ENCODE measurements around the gene KPNA2.
"Not testable (repeated sequence)": the region's sequence is repeated elsewhere in the genome, so short reads cannot be mapped to it uniquely, and the experiment has no call there.

KPNA2 gene

GRCh38 chr17:68051321-68052312 is 16.1 kb downstream of the KPNA2 start:
- not testable (repeated sequence) for DNase-seq (ENCODE audit: low read depth in 1 of 2, low spot score in 1 of 2); H3K27me3 ChIP-seq (ENCODE audit: insufficient read depth, poor library complexity, severe bottlenecking); H3K27ac ChIP-seq (replicated peaks); H3K4me3 ChIP-seq (replicated peaks; ENCODE audit: insufficient read depth, low read length)

- TF ChIP-seq POLR2AphosphoS5 (IDR thresholded peaks at IDR 0.05; ENCODE audit: low read depth) (no peak), CTCF (IDR thresholded peaks at IDR 0.05; ENCODE audit: insufficient read depth, low read length) (no peak), SPI1 (IDR thresholded peaks at IDR 0.05; ENCODE audit: borderline replicate concordance, low read depth) (no peak), REST (IDR thresholded peaks at IDR 0.05; ENCODE audit: insufficient replicate concordance, low read depth) (no peak), GABPA (IDR thresholded peaks at IDR 0.05; ENCODE audit: low read depth) (no peak)
- H3K27me3 ChIP-seq (ENCODE audit: insufficient read depth, poor library complexity, severe bottlenecking) = no peaks in the 10 kb centered on the region
- no peak overlapping the region for H3K4me3 ChIP-seq (replicated peaks; ENCODE audit: insufficient read depth, low read length)
- no peak overlapping the region for H3K27ac ChIP-seq (replicated peaks)
- DNase-seq (ENCODE audit: low read depth in 1 of 2, low spot score in 1 of 2) = no peak
Observed at GRCh38 chr17:68052810-68053209, 17.3 kb downstream of the KPNA2 start.

- no peak overlapping the region for H3K4me3 ChIP-seq (replicated peaks; ENCODE audit: insufficient read depth, low read length)
- TF ChIP-seq REST (IDR thresholded peaks at IDR 0.05; ENCODE audit: insufficient replicate concordance, low read depth) = no peak
- TF ChIP-seq SPI1 (IDR thresholded peaks at IDR 0.05; ENCODE audit: borderline replicate concordance, low read depth) = no peak
- no peak for TF ChIP-seq GABPA (IDR thresholded peaks at IDR 0.05; ENCODE audit: low read depth)
- no peak for TF ChIP-seq POLR2AphosphoS5 (IDR thresholded peaks at IDR 0.05; ENCODE audit: low read depth)
- no peak for TF ChIP-seq CTCF (IDR thresholded peaks at IDR 0.05; ENCODE audit: insufficient read depth, low read length)
- DNase-seq (ENCODE audit: low read depth in 1 of 2, low spot score in 1 of 2) = no peak
- H3K27ac ChIP-seq (replicated peaks) = no peak overlapping the region
- H3K27me3 ChIP-seq (ENCODE audit: insufficient read depth, poor library complexity, severe bottlenecking) = no peaks in the 10 kb centered on the region
Observed at GRCh38 chr17:68053231-68054013, 17.9 kb downstream of the KPNA2 start.

GRCh38 chr17:68054296-68054900 is 18.9 kb downstream of the KPNA2 start:
- no peak for TF ChIP-seq CTCF (IDR thresholded peaks at IDR 0.05; ENCODE audit: insufficient read depth, low read length)
- no peak for TF ChIP-seq GABPA (IDR thresholded peaks at IDR 0.05; ENCODE audit: low read depth)
- no peak for TF ChIP-seq REST (IDR thresholded peaks at IDR 0.05; ENCODE audit: insufficient replicate concordance, low read depth)
- TF ChIP-seq POLR2AphosphoS5 (IDR thresholded peaks at IDR 0.05; ENCODE audit: low read depth) = no peak
- no peak for TF ChIP-seq SPI1 (IDR thresholded peaks at IDR 0.05; ENCODE audit: borderline replicate concordance, low read depth)
- H3K27me3 ChIP-seq (ENCODE audit: insufficient read depth, poor library complexity, severe bottlenecking) = no peaks in the 10 kb centered on the region
- no peak overlapping the region for H3K4me3 ChIP-seq (replicated peaks; ENCODE audit: insufficient read depth, low read length)
- peak in 1 of 2 experiments; percentile 37 for DNase-seq (ENCODE audit: low read depth in 1 of 2, low spot score in 1 of 2)
- H3K27ac ChIP-seq (replicated peaks) = no peak overlapping the region

Measured in HL-60 (cell line).